Measurements from ENCODE around the gene RAB19. TPM values are rescaled to one million over a fixed set of nuclear protein-coding genes. Genes with fewer than 3 reads are reported as not detected.

Gene RAB19
- total and polyA plus RNA-seq, 3 donors from 2014 or later = 0.59 TPM; not detected in 2

- H3K4me1 ChIP-seq = no peaks in the 10 kb centered on the region
- H3K27me3 ChIP-seq = no peaks in the 10 kb centered on the region
- H3K9me3 ChIP-seq = no peaks in the 10 kb centered on the region
- intact Hi-C loops (cut with DNase I; ENCODE audit: low total_unique reads) = no loop called here
- DNase-seq = no peak
- H3K36me3 ChIP-seq (ENCODE audit: low read depth, missing control alignments) = no peaks in the 10 kb centered on the region
- WGBS, 2 donors = 95 to 96% methylated on average over 6 of the region's 6 CpGs
- H3K27ac ChIP-seq = no peak overlapping the region
- TF ChIP-seq POLR2A (IDR thresholded peaks at IDR 0.05) = no peak
- TF ChIP-seq, protein P1, sequence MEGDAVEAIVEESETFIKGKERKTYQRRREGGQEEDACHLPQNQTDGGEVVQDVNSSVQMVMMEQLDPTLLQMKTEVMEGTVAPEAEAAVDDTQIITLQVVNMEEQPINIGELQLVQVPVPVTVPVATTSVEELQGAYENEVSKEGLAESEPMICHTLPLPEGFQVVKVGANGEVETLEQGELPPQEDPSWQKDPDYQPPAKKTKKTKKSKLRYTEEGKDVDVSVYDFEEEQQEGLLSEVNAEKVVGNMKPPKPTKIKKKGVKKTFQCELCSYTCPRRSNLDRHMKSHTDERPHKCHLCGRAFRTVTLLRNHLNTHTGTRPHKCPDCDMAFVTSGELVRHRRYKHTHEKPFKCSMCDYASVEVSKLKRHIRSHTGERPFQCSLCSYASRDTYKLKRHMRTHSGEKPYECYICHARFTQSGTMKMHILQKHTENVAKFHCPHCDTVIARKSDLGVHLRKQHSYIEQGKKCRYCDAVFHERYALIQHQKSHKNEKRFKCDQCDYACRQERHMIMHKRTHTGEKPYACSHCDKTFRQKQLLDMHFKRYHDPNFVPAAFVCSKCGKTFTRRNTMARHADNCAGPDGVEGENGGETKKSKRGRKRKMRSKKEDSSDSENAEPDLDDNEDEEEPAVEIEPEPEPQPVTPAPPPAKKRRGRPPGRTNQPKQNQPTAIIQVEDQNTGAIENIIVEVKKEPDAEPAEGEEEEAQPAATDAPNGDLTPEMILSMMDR (IDR thresholded peaks at IDR 0.05) = no peak
- H3K4me3 ChIP-seq = no peak overlapping the region
These were observed 19.7 kb upstream of the RAB19 start for GRCh38 chr7:140383954-140384713.

GRCh38 chr7:140384894-140385545 is 18.8 kb upstream of the RAB19 start:
- H3K4me3 ChIP-seq = no peak overlapping the region

DNA sequence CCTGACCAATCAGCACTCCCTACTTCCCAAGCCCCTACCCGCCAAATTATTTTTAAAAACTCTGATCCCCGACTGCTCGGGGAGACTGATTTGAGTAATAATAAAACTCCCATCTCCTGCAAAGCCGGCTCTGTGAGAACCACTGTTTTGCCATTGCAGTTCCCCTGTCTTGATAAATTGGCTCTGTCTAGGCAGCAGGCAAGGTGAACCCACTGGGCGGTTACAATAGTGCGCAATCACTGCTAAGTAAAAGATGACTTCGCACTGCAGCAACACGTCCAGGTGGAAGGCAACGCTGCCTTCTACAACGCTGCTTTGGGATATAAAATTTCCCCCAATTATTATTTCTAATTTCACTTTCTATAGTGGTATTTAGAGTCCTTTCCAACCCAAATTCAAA is 14.4 kb upstream of the RAB19 start:
- TF ChIP-seq, protein P1 (IDR thresholded peaks at IDR 0.05) = no peak
- no peak for TF ChIP-seq POLR2A (IDR thresholded peaks at IDR 0.05)
- intact Hi-C loops (cut with DNase I; ENCODE audit: low total_unique reads) = no loop called here
- Histone ChIP-seq H3K9me3 (no peaks in the 10 kb centered on the region), H3K36me3 (ENCODE audit: low read depth, missing control alignments) (no peaks in the 10 kb centered on the region), H3K27ac (no peak overlapping the region), H3K4me3 (no peak overlapping the region), H3K4me1 (peaks cover 8% of the 10 kb centered on the region), H3K27me3 (no peaks in the 10 kb centered on the region)
- WGBS, 2 donors = 87 to 92% methylated on average over 10 of the region's 10 CpGs
- DNase-seq = peak; percentile 2

More at GRCh38 chr7:140384894-140385545, 18.8 kb upstream of the RAB19 start:
- Histone ChIP-seq H3K9me3 (no peaks in the 10 kb centered on the region), H3K27ac (no peak overlapping the region), H3K27me3 (no peaks in the 10 kb centered on the region), H3K36me3 (ENCODE audit: low read depth, missing control alignments) (no peaks in the 10 kb centered on the region), H3K4me1 (no peaks in the 10 kb centered on the region)
- intact Hi-C loops (cut with DNase I; ENCODE audit: low total_unique reads) = no loop called here
- TF ChIP-seq POLR2A (IDR thresholded peaks at IDR 0.05) = no peak
- TF ChIP-seq, protein P1 (IDR thresholded peaks at IDR 0.05) = no peak
- WGBS, 2 donors = 46 to 74% methylated on average over 1 of the region's 1 CpG
- DNase-seq = no peak

DNA sequence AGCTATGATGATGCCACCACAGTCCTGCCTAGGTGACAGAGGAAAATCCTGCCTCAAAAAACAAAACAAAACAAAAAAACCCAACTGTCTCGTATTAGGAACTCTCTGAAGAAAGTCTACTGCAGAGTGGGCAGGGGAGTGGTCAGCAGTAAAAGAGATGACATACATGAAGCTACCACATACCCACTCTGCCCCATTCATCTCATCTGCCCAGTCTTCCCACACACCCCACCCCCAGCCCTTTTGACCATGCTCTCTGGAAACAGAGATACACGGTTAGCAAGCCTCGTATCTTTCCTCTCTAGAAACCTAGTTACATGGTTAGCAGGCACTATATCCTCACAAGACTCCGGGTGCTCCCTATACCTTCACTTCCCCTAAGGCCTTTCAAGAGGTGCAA is 13.8 kb upstream of the RAB19 start:
- intact Hi-C loops (cut with DNase I; ENCODE audit: low total_unique reads) = no loop called here
- TF ChIP-seq, protein P1 (IDR thresholded peaks at IDR 0.05) = no peak
- TF ChIP-seq POLR2A (IDR thresholded peaks at IDR 0.05) = no peak
- Histone ChIP-seq H3K9me3 (no peaks in the 10 kb centered on the region), H3K4me1 (peaks cover 8% of the 10 kb centered on the region), H3K4me3 (no peak overlapping the region), H3K27ac (no peak overlapping the region), H3K27me3 (no peaks in the 10 kb centered on the region), H3K36me3 (ENCODE audit: low read depth, missing control alignments) (no peaks in the 10 kb centered on the region)
- peak; percentile 8 for DNase-seq
- 67 to 75% methylated on average over 4 of the region's 4 CpGs for WGBS, 2 donors

Measured in testis (tissue), 3 donors.